ENCODE results near the gene R3HDM4.

R3HDM4 gene

GRCh38 chr19:940591-941291, 27.7 kb upstream of the R3HDM4 start:
- no peak overlapping the region for H3K4ac ChIP-seq (ENCODE audit: low read length)
- H2AFZ ChIP-seq (ENCODE audit: low read length), result no peak overlapping the region
- no peak overlapping the region for H3K4me2 ChIP-seq (ENCODE audit: insufficient read depth, low read length, poor library complexity, severe bottlenecking)
- H3K4me1 ChIP-seq (ENCODE audit: control insufficient read depth in 2 of 2, insufficient read depth in 1 of 2, low read depth in 1 of 2, low read length in 2 of 2), result peaks cover 0 to 9% of the 10 kb centered on the region in 2 donors
- H3K36me3 ChIP-seq (replicated peaks in 1 of 2; ENCODE audit: control insufficient read depth in 2 of 2, insufficient read depth in 2 of 2, low read length in 2 of 2), result peaks cover 37 to 73% of the 10 kb centered on the region in 2 donors
- no peak overlapping the region for H2BK12ac ChIP-seq (ENCODE audit: low read length)
- no peak overlapping the region for H2BK5ac ChIP-seq (ENCODE audit: low read length)
- H3K27ac ChIP-seq (replicated peaks; ENCODE audit: low read length), result no peak overlapping the region
- no peak for DNase-seq (ENCODE audit: low spot score)
- no CpG with 5 or more reads among the region's 64 CpGs for WGBS, 2 donors (ENCODE audit: extremely low coverage in 2 of 2, insufficient read length in 2 of 2, insufficient replicate concordance in 1 of 2)
- no peak overlapping the region for H2BK120ac ChIP-seq (ENCODE audit: low read depth, low read length)
- peaks cover 0 to 8% of the 10 kb centered on the region in 2 donors for H3K9me3 ChIP-seq (replicated peaks in 1 of 2; ENCODE audit: control insufficient read depth in 2 of 2, insufficient read depth in 1 of 2, low read depth in 1 of 2, low read length in 2 of 2)
- H3K9ac ChIP-seq (ENCODE audit: low read depth, low read length, poor library complexity), result no peak overlapping the region
- H3K4me3 ChIP-seq (ENCODE audit: low read length in 2 of 2), result no peak overlapping the region
- H3K23ac ChIP-seq (ENCODE audit: low read depth, low read length, poor library complexity), result peak overlapping the region; percentile 3
- H3K27me3 ChIP-seq (ENCODE audit: control insufficient read depth in 3 of 3, insufficient read depth in 3 of 3, low read depth in 1 of 3, low read length in 3 of 3), result no peaks in the 10 kb centered on the region
- H2BK15ac ChIP-seq (ENCODE audit: low read length), result no peak overlapping the region
- H3K18ac ChIP-seq (ENCODE audit: low read length), result no peak overlapping the region
- no peak overlapping the region for H4K91ac ChIP-seq (ENCODE audit: low read depth, low read length, poor library complexity)
- H3K14ac ChIP-seq (ENCODE audit: low read length), result no peak overlapping the region
- H3K79me1 ChIP-seq (ENCODE audit: low read depth, low read length), result peaks cover 50% of the 10 kb centered on the region
- H2AK5ac ChIP-seq (ENCODE audit: low read depth, low read length), result no peak overlapping the region
- H4K8ac ChIP-seq (ENCODE audit: low read depth, low read length), result no peak overlapping the region

DNA sequence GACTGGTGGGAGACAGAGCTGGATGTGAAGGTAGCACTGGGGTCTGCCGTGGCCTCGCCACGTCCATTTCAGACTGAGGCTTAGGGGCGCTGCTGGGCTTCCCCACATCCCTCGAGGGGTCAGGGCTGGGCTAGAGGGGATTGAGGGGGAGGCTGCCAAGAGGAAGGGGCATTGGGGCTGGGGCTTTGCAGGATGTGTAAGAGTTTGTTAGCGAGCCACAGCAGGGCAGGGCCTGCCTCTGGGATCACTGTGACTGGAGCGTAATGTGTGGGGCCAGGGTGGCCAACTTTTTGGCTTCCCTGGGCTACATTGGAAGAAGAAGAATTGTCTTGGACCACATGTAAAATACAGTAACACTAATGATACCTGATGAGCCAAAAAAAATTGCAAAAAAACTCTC, 26.9 kb upstream of the R3HDM4 start:
- H3K9me3 ChIP-seq (replicated peaks in 1 of 2; ENCODE audit: control insufficient read depth in 2 of 2, insufficient read depth in 1 of 2, low read depth in 1 of 2, low read length in 2 of 2), result peaks cover 0 to 8% of the 10 kb centered on the region in 2 donors
- no peak overlapping the region for H3K4me2 ChIP-seq (ENCODE audit: insufficient read depth, low read length, poor library complexity, severe bottlenecking)
- no peak overlapping the region for H2AFZ ChIP-seq (ENCODE audit: low read length)
- no peak overlapping the region for H2BK15ac ChIP-seq (ENCODE audit: low read length)
- no peak for DNase-seq (ENCODE audit: low spot score)
- no peak overlapping the region for H3K18ac ChIP-seq (ENCODE audit: low read length)
- no peak overlapping the region for H3K27ac ChIP-seq (replicated peaks; ENCODE audit: low read length)
- H3K9ac ChIP-seq (ENCODE audit: low read depth, low read length, poor library complexity), result peak overlapping the region; percentile 30
- H3K4me1 ChIP-seq (ENCODE audit: control insufficient read depth in 2 of 2, insufficient read depth in 1 of 2, low read depth in 1 of 2, low read length in 2 of 2), result peaks cover 0 to 9% of the 10 kb centered on the region in 2 donors
- H4K8ac ChIP-seq (ENCODE audit: low read depth, low read length), result no peak overlapping the region
- H3K36me3 ChIP-seq (replicated peaks in 1 of 2; ENCODE audit: control insufficient read depth in 2 of 2, insufficient read depth in 2 of 2, low read length in 2 of 2), result peaks cover 35 to 79% of the 10 kb centered on the region in 2 donors
- H3K14ac ChIP-seq (ENCODE audit: low read length), result no peak overlapping the region
- WGBS, 2 donors (ENCODE audit: extremely low coverage in 2 of 2, insufficient read length in 2 of 2, insufficient replicate concordance in 1 of 2), result no CpG with 5 or more reads among the region's 7 CpGs
- no peak overlapping the region for H2BK120ac ChIP-seq (ENCODE audit: low read depth, low read length)
- H3K4ac ChIP-seq (ENCODE audit: low read length), result no peak overlapping the region
- H2BK12ac ChIP-seq (ENCODE audit: low read length), result no peak overlapping the region
- H3K4me3 ChIP-seq (ENCODE audit: low read length in 2 of 2), result no peak overlapping the region
- H4K91ac ChIP-seq (ENCODE audit: low read depth, low read length, poor library complexity), result no peak overlapping the region
- H3K23ac ChIP-seq (ENCODE audit: low read depth, low read length, poor library complexity), result no peak overlapping the region
- peak overlapping the region; percentile 1 for H2AK5ac ChIP-seq (ENCODE audit: low read depth, low read length)
- H3K27me3 ChIP-seq (ENCODE audit: control insufficient read depth in 3 of 3, insufficient read depth in 3 of 3, low read depth in 1 of 3, low read length in 3 of 3), result no peaks in the 10 kb centered on the region
- peak overlapping the region; percentile 75 for H2BK5ac ChIP-seq (ENCODE audit: low read length)
- H3K79me1 ChIP-seq (ENCODE audit: low read depth, low read length), result peaks cover 49% of the 10 kb centered on the region

GRCh38 chr19:939439-939838, 26.4 kb upstream of the R3HDM4 start:
- peaks cover 0 to 9% of the 10 kb centered on the region in 2 donors for H3K4me1 ChIP-seq (ENCODE audit: control insufficient read depth in 2 of 2, insufficient read depth in 1 of 2, low read depth in 1 of 2, low read length in 2 of 2)
- peak overlapping the region; percentile 13 for H3K18ac ChIP-seq (ENCODE audit: low read length)
- H2BK12ac ChIP-seq (ENCODE audit: low read length), result no peak overlapping the region
- H2BK15ac ChIP-seq (ENCODE audit: low read length), result no peak overlapping the region
- no peak overlapping the region for H2BK120ac ChIP-seq (ENCODE audit: low read depth, low read length)
- H4K91ac ChIP-seq (ENCODE audit: low read depth, low read length, poor library complexity), result no peak overlapping the region
- DNase-seq (ENCODE audit: low spot score), result no peak
- peaks cover 49% of the 10 kb centered on the region for H3K79me1 ChIP-seq (ENCODE audit: low read depth, low read length)
- peaks cover 35 to 81% of the 10 kb centered on the region in 2 donors for H3K36me3 ChIP-seq (replicated peaks in 1 of 2; ENCODE audit: control insufficient read depth in 2 of 2, insufficient read depth in 2 of 2, low read length in 2 of 2)
- no CpG with 5 or more reads among the region's 22 CpGs for WGBS, 2 donors (ENCODE audit: extremely low coverage in 2 of 2, insufficient read length in 2 of 2, insufficient replicate concordance in 1 of 2)
- no peaks in the 10 kb centered on the region for H3K27me3 ChIP-seq (ENCODE audit: control insufficient read depth in 3 of 3, insufficient read depth in 3 of 3, low read depth in 1 of 3, low read length in 3 of 3)
- H4K8ac ChIP-seq (ENCODE audit: low read depth, low read length), result peak overlapping the region; percentile 23
- peak overlapping the region; percentile 1 for H2AK5ac ChIP-seq (ENCODE audit: low read depth, low read length)
- H3K9ac ChIP-seq (ENCODE audit: low read depth, low read length, poor library complexity), result no peak overlapping the region
- H3K4me3 ChIP-seq (ENCODE audit: low read length in 2 of 2), result no peak overlapping the region
- peaks cover 0 to 8% of the 10 kb centered on the region in 2 donors for H3K9me3 ChIP-seq (replicated peaks in 1 of 2; ENCODE audit: control insufficient read depth in 2 of 2, insufficient read depth in 1 of 2, low read depth in 1 of 2, low read length in 2 of 2)
- no peak overlapping the region for H2AFZ ChIP-seq (ENCODE audit: low read length)
- no peak overlapping the region for H2BK5ac ChIP-seq (ENCODE audit: low read length)
- H3K14ac ChIP-seq (ENCODE audit: low read length), result no peak overlapping the region
- peak overlapping the region; percentile 23 for H3K4me2 ChIP-seq (ENCODE audit: insufficient read depth, low read length, poor library complexity, severe bottlenecking)
- H3K27ac ChIP-seq (replicated peaks; ENCODE audit: low read length), result no peak overlapping the region
- H3K23ac ChIP-seq (ENCODE audit: low read depth, low read length, poor library complexity), result no peak overlapping the region
- H3K4ac ChIP-seq (ENCODE audit: low read length), result no peak overlapping the region

DNA sequence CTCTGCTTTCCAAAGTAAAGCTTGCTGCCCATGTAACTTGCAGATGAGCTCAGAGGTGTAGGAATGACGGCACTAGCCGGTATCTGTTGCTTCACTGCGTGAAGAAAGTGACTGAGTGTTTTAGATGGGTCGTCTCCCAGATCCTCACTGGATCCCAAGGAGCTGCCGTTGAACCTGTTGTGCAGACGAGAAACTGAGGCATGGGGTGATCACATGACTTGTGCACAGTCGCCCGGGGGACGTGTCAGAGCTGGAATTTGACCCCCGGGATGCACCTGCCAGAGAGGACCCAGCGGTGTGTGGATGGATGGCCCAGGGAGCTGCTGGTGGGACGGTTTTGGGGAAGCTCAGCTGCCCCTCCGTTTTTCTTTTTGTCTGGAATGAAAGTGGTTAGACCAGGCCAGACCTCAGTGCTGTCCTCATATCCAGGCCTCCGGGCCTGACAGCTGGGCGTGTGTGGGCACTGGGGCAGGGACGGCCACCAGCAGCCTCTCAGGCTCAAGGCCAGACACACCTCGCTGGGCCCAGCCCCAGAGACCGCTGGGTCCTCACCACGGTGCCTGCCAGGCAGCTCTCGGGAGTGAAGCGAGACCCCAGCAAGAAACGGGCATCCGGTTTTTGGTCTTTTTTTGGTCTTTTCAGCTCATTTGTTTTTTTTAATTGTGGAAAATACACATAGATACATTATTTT, 25.4 kb upstream of the R3HDM4 start:
- Histone ChIP-seq H2AK5ac (ENCODE audit: low read depth, low read length) (no peak overlapping the region), H3K9ac (ENCODE audit: low read depth, low read length, poor library complexity) (no peak overlapping the region), H3K9me3 (replicated peaks in 1 of 2; ENCODE audit: control insufficient read depth in 2 of 2, insufficient read depth in 1 of 2, low read depth in 1 of 2, low read length in 2 of 2) (peaks cover 0 to 5% of the 10 kb centered on the region in 2 donors), H2BK120ac (ENCODE audit: low read depth, low read length) (no peak overlapping the region), H2AFZ (ENCODE audit: low read length) (no peak overlapping the region), H2BK15ac (ENCODE audit: low read length) (no peak overlapping the region), H3K4ac (ENCODE audit: low read length) (no peak overlapping the region), H3K4me3 (ENCODE audit: low read length in 2 of 2) (no peak overlapping the region), H4K8ac (ENCODE audit: low read depth, low read length) (no peak overlapping the region), H3K18ac (ENCODE audit: low read length) (no peak overlapping the region), H3K36me3 (replicated peaks in 1 of 2; ENCODE audit: control insufficient read depth in 2 of 2, insufficient read depth in 2 of 2, low read length in 2 of 2) (peaks cover 32 to 80% of the 10 kb centered on the region in 2 donors), H3K79me1 (ENCODE audit: low read depth, low read length) (peaks cover 44% of the 10 kb centered on the region), H3K14ac (ENCODE audit: low read length) (no peak overlapping the region), H4K91ac (ENCODE audit: low read depth, low read length, poor library complexity) (no peak overlapping the region), H3K23ac (ENCODE audit: low read depth, low read length, poor library complexity) (no peak overlapping the region), H3K27ac (replicated peaks; ENCODE audit: low read length) (no peak overlapping the region), H2BK5ac (ENCODE audit: low read length) (no peak overlapping the region), H3K4me2 (ENCODE audit: insufficient read depth, low read length, poor library complexity, severe bottlenecking) (no peak overlapping the region), H3K27me3 (ENCODE audit: control insufficient read depth in 3 of 3, insufficient read depth in 3 of 3, low read depth in 1 of 3, low read length in 3 of 3) (no peaks in the 10 kb centered on the region), H2BK12ac (ENCODE audit: low read length) (no peak overlapping the region), H3K4me1 (ENCODE audit: control insufficient read depth in 2 of 2, insufficient read depth in 1 of 2, low read depth in 1 of 2, low read length in 2 of 2) (peaks cover 0 to 9% of the 10 kb centered on the region in 2 donors)
- DNase-seq (ENCODE audit: low spot score), result no peak
- no CpG with 5 or more reads among the region's 23 CpGs for WGBS, 2 donors (ENCODE audit: extremely low coverage in 2 of 2, insufficient read length in 2 of 2, insufficient replicate concordance in 1 of 2)
